ENCODE results near the gene OR5B12. TPM values are rescaled to one million over a fixed set of nuclear protein-coding genes. Genes with fewer than 3 reads are reported as not detected.

The OR5B12 gene
- total and polyA plus RNA-seq, 2 of the 8 experiments (the other 6 are each of a cell fraction or from before 2014, with no cell fraction given), result not detected

Other genes starting within 250 kb of the OR5B12 start
- not detected in 2 replicates for gene OR1S2, start 238.1 kb downstream of the OR5B12 start, total RNA-seq (2021; fragmentation: NEBNext Ultra II Directional; extraction: Animal tissue kit (Norgen Biotek cat#: 25700))
- not detected in 2 replicates for gene OR1S2, start 238.1 kb downstream of the OR5B12 start, polyA plus RNA-seq (2011; rRNA removed)
- gene OR1S1, start 229.5 kb downstream of the OR5B12 start, total RNA-seq (2021; fragmentation: NEBNext Ultra II Directional; extraction: Animal tissue kit (Norgen Biotek cat#: 25700)), result not detected in 2 replicates
- not detected in 2 replicates for gene OR1S1, start 229.5 kb downstream of the OR5B12 start, polyA plus RNA-seq (2011; rRNA removed)
- gene OR10Q1, start 213.3 kb downstream of the OR5B12 start, total RNA-seq (2021; fragmentation: NEBNext Ultra II Directional; extraction: Animal tissue kit (Norgen Biotek cat#: 25700)), result not detected in 2 replicates
- gene OR10Q1, start 213.3 kb downstream of the OR5B12 start, polyA plus RNA-seq (2011; rRNA removed), result not detected in 2 replicates
- not detected in 2 replicates for gene OR10W1, start 174.0 kb downstream of the OR5B12 start, total RNA-seq (2021; fragmentation: NEBNext Ultra II Directional; extraction: Animal tissue kit (Norgen Biotek cat#: 25700))
- gene OR10W1, start 174.0 kb downstream of the OR5B12 start, polyA plus RNA-seq (2011; rRNA removed), result not detected in 2 replicates
- gene OR5B17, start 83.2 kb downstream of the OR5B12 start, total RNA-seq (2021; fragmentation: NEBNext Ultra II Directional; extraction: Animal tissue kit (Norgen Biotek cat#: 25700)), result not detected in 2 replicates
- gene OR5B17, start 83.2 kb downstream of the OR5B12 start, polyA plus RNA-seq (2011; rRNA removed), result not detected in 2 replicates
- not detected in 2 replicates for gene OR5B3, start 35.4 kb downstream of the OR5B12 start, total RNA-seq (2021; fragmentation: NEBNext Ultra II Directional; extraction: Animal tissue kit (Norgen Biotek cat#: 25700))
- gene OR5B3, start 35.4 kb downstream of the OR5B12 start, polyA plus RNA-seq (2011; rRNA removed), result not detected in 2 replicates
- gene OR5B2, start 14.1 kb downstream of the OR5B12 start, total RNA-seq (2021; fragmentation: NEBNext Ultra II Directional; extraction: Animal tissue kit (Norgen Biotek cat#: 25700)), result not detected in 2 replicates
- gene OR5B2, start 14.1 kb downstream of the OR5B12 start, polyA plus RNA-seq (2011; rRNA removed), result 0.06 TPM in 2 replicates
- not detected in 2 replicates for gene OR5B21, start 65.9 kb upstream of the OR5B12 start, total RNA-seq (2021; fragmentation: NEBNext Ultra II Directional; extraction: Animal tissue kit (Norgen Biotek cat#: 25700))
- gene OR5B21, start 65.9 kb upstream of the OR5B12 start, polyA plus RNA-seq (2011; rRNA removed), result not detected in 2 replicates
- 0.69 and 1.4 TPM in 2 replicates for gene LPXN, start 133.6 kb upstream of the OR5B12 start, total RNA-seq (2021; fragmentation: NEBNext Ultra II Directional; extraction: Animal tissue kit (Norgen Biotek cat#: 25700))
- gene LPXN, start 133.6 kb upstream of the OR5B12 start, polyA plus RNA-seq (2011; rRNA removed), result 2.5 and 2.7 TPM in 2 replicates
- gene ZFP91, start 136.8 kb upstream of the OR5B12 start, total RNA-seq (2021; fragmentation: NEBNext Ultra II Directional; extraction: Animal tissue kit (Norgen Biotek cat#: 25700)), result 29.0 and 29.5 TPM in 2 replicates
- 7.8 and 10.7 TPM in 2 replicates for gene ZFP91, start 136.8 kb upstream of the OR5B12 start, polyA plus RNA-seq (2011; rRNA removed)
- gene CNTF, start 180.4 kb upstream of the OR5B12 start, total RNA-seq (2021; fragmentation: NEBNext Ultra II Directional; extraction: Animal tissue kit (Norgen Biotek cat#: 25700)), result 1.5 and 1.9 TPM in 2 replicates
- 0.33 and 0.41 TPM in 2 replicates for gene CNTF, start 180.4 kb upstream of the OR5B12 start, polyA plus RNA-seq (2011; rRNA removed)